ENCODE results near the gene MDH1. TPM values are rescaled to one million over a fixed set of nuclear protein-coding genes. Genes with fewer than 3 reads are reported as not detected.
"Not testable (repeated sequence)": the region's sequence is repeated elsewhere in the genome, so short reads cannot be mapped to it uniquely, and the experiment has no call there.

The MDH1 gene
- total and polyA plus RNA-seq, 5 donors, result 965 to 1,828 (median 1,087) TPM

DNA sequence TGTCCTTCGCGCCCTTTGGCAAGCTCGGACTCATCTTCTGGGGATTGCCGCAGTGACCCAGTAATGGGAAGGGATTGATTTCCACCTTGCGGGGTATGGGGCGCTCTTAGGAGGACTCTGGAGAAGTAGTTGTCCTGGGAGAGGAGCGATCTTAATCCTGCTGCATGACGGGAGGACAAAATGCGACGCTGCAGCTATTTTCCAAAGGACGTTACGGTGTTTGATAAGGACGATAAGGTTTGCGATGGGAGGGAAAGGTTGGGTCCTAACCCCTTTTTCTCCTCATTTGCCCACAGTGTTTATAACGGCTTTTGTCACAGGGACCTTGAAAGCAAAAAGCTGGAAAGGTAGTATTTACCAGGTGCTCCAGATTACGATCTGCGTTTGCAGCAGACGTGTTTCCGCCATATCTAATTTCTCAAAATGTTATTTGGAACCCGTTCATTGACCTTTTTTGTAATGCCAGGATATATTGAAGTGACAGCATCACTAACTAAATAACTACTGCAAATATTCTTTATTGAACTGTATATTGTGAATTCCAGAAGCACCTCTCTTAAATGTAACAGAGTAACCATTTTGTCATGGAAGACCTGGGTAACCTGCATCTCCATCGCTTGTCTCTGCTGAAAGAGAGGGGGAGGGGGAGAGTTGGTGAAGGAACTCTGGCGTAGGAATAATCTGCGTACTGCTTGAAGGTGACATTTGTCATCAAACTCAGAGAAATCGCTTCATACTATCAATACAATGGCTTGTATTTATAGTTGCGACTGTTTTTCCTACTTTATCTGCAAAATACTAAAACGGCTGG lies 590 bp downstream of the MDH1 start:
- DNase-seq (no peak), ATAC-seq (peak; percentile 18 to 21)
- Histone ChIP-seq H3K4me3 (ENCODE audit: low read length) (peak overlapping the region; percentile 98), H3K9me3 (ENCODE audit: control insufficient read depth, low read length) (no peaks in the 10 kb centered on the region), H3K27ac (ENCODE audit: low read length) (peak overlapping the region; percentile 96), H3K27me3 (ENCODE audit: control insufficient read depth, insufficient read depth) (no peaks in the 10 kb centered on the region), H3K4me1 (ENCODE audit: control insufficient read depth, insufficient read depth, low read length) (peaks cover 2% of the 10 kb centered on the region)
- WGBS, result 4% methylated on average over 26 of the region's 26 CpGs
- intact Hi-C loops (cut with DNase I), result no loop called here

DNA sequence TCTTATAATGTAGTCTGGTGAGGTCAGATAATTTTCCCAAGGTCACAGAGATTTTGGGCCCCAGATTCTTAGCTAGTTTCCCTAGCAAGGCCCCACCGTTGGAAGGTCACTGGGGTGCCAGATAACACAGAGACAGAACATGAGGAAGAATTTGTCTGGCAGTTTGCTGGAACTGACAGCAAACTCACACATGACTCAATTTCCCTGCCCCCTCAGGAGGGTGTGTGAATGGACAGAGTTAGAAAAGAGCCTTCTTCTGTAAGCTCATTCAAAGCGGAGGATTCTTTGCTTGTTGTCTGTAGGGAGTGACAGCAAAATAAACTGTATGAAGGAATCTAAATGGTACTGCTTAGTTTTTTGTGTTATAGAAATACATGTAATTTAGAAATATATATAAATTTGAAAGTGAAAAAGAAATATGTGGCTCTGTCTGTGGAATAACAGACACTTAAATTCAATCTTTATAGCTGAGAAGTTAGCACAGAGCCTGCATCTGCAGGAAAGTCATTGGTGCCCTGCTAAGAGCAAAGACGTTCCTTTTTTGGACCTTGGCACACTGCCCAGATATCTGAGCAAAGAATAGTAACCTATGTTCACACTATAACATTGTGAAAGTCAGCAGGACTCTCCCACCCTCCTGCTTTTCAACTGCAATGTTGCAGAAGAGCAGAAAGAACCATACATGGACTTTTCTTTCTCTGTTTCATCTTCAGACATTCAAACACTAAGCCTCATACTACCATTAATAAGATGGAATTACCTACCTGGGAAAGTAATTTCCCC lies 2.1 kb downstream of the MDH1 start:
- WGBS, result 32% methylated on average over 3 of the region's 3 CpGs
- intact Hi-C loops (cut with DNase I), result no loop called here
- Histone ChIP-seq H3K4me1 (ENCODE audit: control insufficient read depth, insufficient read depth, low read length) (peaks cover 2% of the 10 kb centered on the region), H3K27me3 (ENCODE audit: control insufficient read depth, insufficient read depth) (no peaks in the 10 kb centered on the region), H3K9me3 (ENCODE audit: control insufficient read depth, low read length) (no peaks in the 10 kb centered on the region), H3K27ac (ENCODE audit: low read length) (peak overlapping the region; percentile 89), H3K4me3 (ENCODE audit: low read length) (peak overlapping the region; percentile 98)
- ATAC-seq (peak in 1 of 2 donors; percentile 28), DNase-seq (no peak)

DNA sequence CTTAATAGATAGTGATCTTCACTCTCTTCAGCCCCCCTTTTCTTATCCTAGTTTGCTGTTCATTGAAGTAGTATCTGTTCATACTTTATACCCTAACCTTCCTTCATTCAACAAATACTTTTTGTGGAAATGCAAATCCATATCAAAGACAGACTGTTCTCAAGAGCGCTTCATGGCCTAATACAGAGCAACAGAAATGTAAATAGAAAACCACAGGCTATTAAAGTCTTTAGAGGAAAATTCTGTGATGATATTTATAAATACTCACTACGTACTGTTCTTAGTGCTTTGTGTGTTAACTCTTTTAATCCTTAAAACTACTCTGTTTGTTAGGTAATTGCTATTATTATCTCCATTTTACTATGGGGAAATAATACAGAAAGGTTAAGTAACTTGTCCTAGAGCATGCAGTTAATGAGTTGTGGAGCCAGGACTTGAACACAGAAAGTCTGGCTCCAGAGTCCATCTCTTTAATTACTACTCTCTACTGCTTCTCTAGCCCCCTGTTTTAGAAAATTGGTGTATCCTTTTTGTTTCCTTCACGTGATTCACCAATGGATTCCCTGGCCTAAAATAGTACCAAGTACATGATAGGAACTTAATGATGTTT lies 2.9 kb downstream of the MDH1 start:
- Histone ChIP-seq H3K27ac (ENCODE audit: low read length) (no peak overlapping the region), H3K4me3 (ENCODE audit: low read length) (peak overlapping the region; percentile 98), H3K27me3 (ENCODE audit: control insufficient read depth, insufficient read depth) (no peaks in the 10 kb centered on the region), H3K4me1 (ENCODE audit: control insufficient read depth, insufficient read depth, low read length) (peaks cover 2% of the 10 kb centered on the region), H3K9me3 (ENCODE audit: control insufficient read depth, low read length) (no peaks in the 10 kb centered on the region)
- ATAC-seq, result no peak
- DNase-seq, result no peak
- intact Hi-C loops (cut with DNase I), result no loop called here
- WGBS, result 65% methylated on average over 3 of the region's 3 CpGs

DNA sequence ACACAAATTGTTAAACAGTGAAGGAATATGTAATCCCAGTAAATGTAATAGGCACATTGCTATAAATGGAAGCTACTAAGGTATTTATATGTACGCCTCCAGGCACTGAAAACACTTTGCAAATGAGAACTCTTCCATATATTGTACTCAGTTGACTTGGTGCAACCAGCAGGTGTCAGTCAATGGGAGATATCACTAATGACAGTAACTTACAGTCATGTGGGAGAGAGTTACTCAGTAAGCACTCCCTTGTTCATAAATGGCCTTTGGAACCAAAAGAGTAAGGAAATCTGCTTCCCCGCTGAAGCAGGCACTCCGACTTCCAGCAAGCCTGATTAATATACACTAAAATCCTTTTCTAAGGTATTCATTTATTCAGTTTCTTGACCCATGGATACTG lies 5.9 kb downstream of the MDH1 start:
- H3K27ac ChIP-seq (ENCODE audit: low read length), result no peak overlapping the region

DNA sequence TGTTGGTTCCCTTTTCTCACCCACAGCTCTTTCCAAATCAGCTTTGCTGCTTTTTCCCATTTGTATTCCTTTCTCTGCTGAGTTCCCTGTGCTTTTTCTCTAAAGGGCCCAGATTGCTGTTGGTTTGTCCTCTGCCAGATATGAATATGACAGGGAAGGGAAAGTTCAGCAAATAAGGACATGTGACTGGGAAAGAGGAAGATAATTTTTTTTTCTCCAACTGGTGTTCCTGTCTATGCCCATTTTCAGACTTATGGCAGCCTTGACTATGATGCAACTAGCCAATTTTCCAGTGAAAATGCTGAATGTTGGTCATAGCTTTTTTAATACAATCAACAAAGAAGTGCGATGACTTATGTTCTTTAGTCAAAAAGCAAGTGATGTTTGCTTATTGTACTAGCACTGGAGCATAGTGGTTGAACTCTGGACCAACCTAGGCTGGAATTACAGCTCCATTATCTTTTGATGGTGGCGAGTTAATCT lies 7.7 kb downstream of the MDH1 start:
- 87% methylated on average over 2 of the region's 2 CpGs for WGBS
- no peaks in the 10 kb centered on the region for H3K9me3 ChIP-seq (ENCODE audit: control insufficient read depth, low read length)
- ATAC-seq (no peak), DNase-seq (no peak)
- no peak overlapping the region for H3K4me3 ChIP-seq (ENCODE audit: low read length)
- no peaks in the 10 kb centered on the region for H3K27me3 ChIP-seq (ENCODE audit: control insufficient read depth, insufficient read depth)
- H3K4me1 ChIP-seq (ENCODE audit: control insufficient read depth, insufficient read depth, low read length), result peaks cover 2% of the 10 kb centered on the region
- intact Hi-C loops (cut with DNase I), result no loop called here
- H3K27ac ChIP-seq (ENCODE audit: low read length), result no peak overlapping the region

More for the DNA sequence above, 5.9 kb downstream of the MDH1 start:
- Histone ChIP-seq H3K27me3 (ENCODE audit: control insufficient read depth, insufficient read depth) (no peaks in the 10 kb centered on the region), H3K9me3 (ENCODE audit: control insufficient read depth, low read length) (no peaks in the 10 kb centered on the region), H3K4me1 (ENCODE audit: control insufficient read depth, insufficient read depth, low read length) (peaks cover 2% of the 10 kb centered on the region), H3K4me3 (ENCODE audit: low read length) (no peak overlapping the region)
- intact Hi-C loops (cut with DNase I), result no loop called here
- WGBS, result 85% methylated on average over 3 of the region's 3 CpGs
- DNase-seq, result no peak
- ATAC-seq, result no peak

DNA sequence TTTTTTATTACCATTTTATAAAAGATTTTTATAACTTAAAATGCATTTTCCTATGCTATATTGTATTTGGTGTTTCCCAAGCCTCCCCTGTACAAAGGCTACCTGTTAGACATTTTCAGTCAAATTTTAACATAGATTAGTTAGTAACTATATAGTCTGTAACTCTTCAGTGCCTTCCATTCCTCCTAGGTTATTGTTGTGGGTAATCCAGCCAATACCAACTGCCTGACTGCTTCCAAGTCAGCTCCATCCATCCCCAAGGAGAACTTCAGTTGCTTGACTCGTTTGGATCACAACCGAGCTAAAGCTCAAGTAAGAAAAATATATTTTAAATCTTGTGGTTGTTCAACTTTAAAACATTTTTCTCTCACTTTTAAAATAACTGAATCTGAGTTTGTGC lies 10.2 kb downstream of the MDH1 start:
- H3K27ac ChIP-seq (ENCODE audit: low read length), result no peak overlapping the region
- no peaks in the 10 kb centered on the region for H3K27me3 ChIP-seq (ENCODE audit: control insufficient read depth, insufficient read depth)
- intact Hi-C loops (cut with DNase I), result no loop called here
- ATAC-seq (no peak), DNase-seq (no peak)
- 65% methylated on average over 2 of the region's 2 CpGs for WGBS
- no peaks in the 10 kb centered on the region for H3K9me3 ChIP-seq (ENCODE audit: control insufficient read depth, low read length)
- no peak overlapping the region for H3K4me3 ChIP-seq (ENCODE audit: low read length)
- H3K4me1 ChIP-seq (ENCODE audit: control insufficient read depth, insufficient read depth, low read length), result no peaks in the 10 kb centered on the region

DNA sequence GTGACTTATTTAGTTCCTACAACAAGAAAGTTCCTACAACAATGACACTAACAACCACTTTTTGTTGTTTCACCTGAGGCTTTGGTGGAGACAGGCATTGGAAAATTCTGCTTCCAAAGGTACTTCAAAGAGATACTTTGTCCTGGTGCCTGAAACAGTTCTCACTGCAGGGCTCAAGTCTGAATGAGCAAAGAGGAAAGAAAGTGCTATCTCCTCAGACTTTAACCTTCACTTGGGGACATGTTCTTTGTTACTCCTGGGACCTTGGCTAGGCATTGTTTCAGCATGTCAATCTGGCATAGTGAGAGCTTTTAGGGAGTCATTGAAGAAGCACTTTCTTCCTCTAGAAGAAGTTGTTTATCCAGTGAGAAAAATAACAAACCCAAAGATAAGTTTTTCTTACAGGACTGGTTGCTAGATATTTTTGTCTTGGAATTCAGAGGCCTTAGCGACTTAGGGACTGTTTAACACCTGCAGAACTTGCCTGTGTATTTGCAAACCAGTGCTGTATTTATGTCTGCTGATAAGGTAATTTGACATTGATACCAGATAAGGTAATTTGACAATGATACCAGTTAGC lies 12.2 kb downstream of the MDH1 start:
- no peaks in the 10 kb centered on the region for H3K4me1 ChIP-seq (ENCODE audit: control insufficient read depth, insufficient read depth, low read length)
- no peak overlapping the region for H3K4me3 ChIP-seq (ENCODE audit: low read length)
- no peak for DNase-seq
- 67% methylated on average over 1 of the region's 1 CpG for WGBS
- ATAC-seq, result no peak
- H3K27me3 ChIP-seq (ENCODE audit: control insufficient read depth, insufficient read depth), result no peaks in the 10 kb centered on the region
- intact Hi-C loops (cut with DNase I), result no loop called here
- H3K27ac ChIP-seq (ENCODE audit: low read length), result no peak overlapping the region
- no peaks in the 10 kb centered on the region for H3K9me3 ChIP-seq (ENCODE audit: control insufficient read depth, low read length)

DNA sequence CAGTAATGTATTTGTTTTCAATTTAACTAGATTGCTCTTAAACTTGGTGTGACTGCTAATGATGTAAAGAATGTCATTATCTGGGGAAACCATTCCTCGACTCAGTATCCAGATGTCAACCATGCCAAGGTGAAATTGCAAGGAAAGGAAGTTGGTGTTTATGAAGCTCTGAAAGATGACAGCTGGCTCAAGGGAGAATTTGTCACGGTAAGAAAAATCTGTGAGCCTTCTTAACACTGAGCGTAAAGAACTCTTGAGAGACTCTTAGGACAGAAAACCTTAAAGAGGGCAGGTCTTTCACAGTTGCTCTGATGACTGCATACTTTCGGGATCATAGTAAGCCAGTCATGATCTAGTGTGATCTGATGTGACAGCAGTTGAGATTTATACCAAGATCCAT lies 15.9 kb downstream of the MDH1 start:
- Histone ChIP-seq H3K4me3 (ENCODE audit: low read length) (no peak overlapping the region), H3K27ac (ENCODE audit: low read length) (no peak overlapping the region), H3K9me3 (ENCODE audit: control insufficient read depth, low read length) (no peaks in the 10 kb centered on the region), H3K27me3 (ENCODE audit: control insufficient read depth, insufficient read depth) (no peaks in the 10 kb centered on the region), H3K4me1 (ENCODE audit: control insufficient read depth, insufficient read depth, low read length) (no peaks in the 10 kb centered on the region)
- 83% methylated on average over 4 of the region's 4 CpGs for WGBS
- ATAC-seq, result no peak
- intact Hi-C loops (cut with DNase I), result no loop called here
- no peak for DNase-seq

DNA sequence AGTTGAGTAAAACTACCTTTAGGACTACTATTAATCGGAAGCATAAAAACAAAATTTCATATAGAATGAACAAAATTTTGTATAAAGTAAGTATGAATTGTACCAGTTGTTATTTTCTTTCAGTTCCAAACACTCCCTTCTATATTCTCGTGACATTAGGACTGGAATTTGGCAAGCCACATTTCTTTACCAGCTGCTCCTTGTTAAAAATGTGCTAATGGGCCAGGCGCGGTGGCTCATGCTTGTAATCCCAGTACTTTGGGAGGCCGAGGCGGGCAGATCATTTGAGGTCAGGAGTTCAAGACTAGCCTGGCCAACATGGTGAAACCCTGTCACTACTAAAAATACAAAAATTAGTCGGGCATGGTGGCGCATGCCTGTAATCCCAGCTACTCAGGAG lies 20.1 kb downstream of the MDH1 start:
- not testable (repeated sequence) for H3K27ac ChIP-seq (ENCODE audit: low read length)

DNA sequence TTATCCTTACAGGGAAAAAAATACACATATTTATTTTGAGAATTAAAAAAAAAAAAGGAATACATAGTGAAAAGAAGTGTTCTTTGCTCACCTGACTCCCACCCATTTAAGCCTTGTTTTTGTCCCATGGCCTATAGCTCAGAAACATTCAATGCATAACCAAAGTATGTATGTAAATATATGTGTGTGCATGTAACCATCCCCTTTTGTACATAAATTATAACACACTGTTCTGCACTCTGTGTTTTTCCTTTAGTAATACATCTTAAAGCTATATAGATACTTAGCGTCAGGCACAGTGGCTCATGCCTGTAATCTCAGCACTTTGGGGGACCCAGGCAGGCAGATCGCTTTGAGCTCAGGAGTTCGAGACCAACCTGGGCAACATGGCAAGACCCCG lies 21.8 kb downstream of the MDH1 start:
- DNase-seq (no peak), ATAC-seq (no peak)
- Histone ChIP-seq H3K27ac (ENCODE audit: low read length) (no peak overlapping the region), H3K4me1 (ENCODE audit: control insufficient read depth, insufficient read depth, low read length) (no peaks in the 10 kb centered on the region), H3K9me3 (ENCODE audit: control insufficient read depth, low read length) (no peaks in the 10 kb centered on the region), H3K4me3 (ENCODE audit: low read length) (no peak overlapping the region), H3K27me3 (ENCODE audit: control insufficient read depth, insufficient read depth) (no peaks in the 10 kb centered on the region)
- 97% methylated on average over 4 of the region's 4 CpGs for WGBS
- intact Hi-C loops (cut with DNase I), result no loop called here

More for the DNA sequence above, 20.1 kb downstream of the MDH1 start:
- ATAC-seq; H3K27me3 ChIP-seq (ENCODE audit: control insufficient read depth, insufficient read depth); H3K4me3 ChIP-seq (ENCODE audit: low read length); DNase-seq; H3K4me1 ChIP-seq (ENCODE audit: control insufficient read depth, insufficient read depth, low read length); intact Hi-C loops (cut with DNase I); H3K9me3 ChIP-seq (ENCODE audit: control insufficient read depth, low read length): not testable (repeated sequence)
- 62% methylated on average over 8 of the region's 8 CpGs for WGBS

Measured in right cardiac atrium (tissue), 5 donors.